ENCODE results near the gene PRICKLE2.

- TF ChIP-seq, protein P1, sequence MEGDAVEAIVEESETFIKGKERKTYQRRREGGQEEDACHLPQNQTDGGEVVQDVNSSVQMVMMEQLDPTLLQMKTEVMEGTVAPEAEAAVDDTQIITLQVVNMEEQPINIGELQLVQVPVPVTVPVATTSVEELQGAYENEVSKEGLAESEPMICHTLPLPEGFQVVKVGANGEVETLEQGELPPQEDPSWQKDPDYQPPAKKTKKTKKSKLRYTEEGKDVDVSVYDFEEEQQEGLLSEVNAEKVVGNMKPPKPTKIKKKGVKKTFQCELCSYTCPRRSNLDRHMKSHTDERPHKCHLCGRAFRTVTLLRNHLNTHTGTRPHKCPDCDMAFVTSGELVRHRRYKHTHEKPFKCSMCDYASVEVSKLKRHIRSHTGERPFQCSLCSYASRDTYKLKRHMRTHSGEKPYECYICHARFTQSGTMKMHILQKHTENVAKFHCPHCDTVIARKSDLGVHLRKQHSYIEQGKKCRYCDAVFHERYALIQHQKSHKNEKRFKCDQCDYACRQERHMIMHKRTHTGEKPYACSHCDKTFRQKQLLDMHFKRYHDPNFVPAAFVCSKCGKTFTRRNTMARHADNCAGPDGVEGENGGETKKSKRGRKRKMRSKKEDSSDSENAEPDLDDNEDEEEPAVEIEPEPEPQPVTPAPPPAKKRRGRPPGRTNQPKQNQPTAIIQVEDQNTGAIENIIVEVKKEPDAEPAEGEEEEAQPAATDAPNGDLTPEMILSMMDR (IDR thresholded peaks at IDR 0.05): no peak
- TF ChIP-seq POLR2A (IDR thresholded peaks at IDR 0.05): no peak
Measured at GRCh38 chr3:64251019-64251418, 25.8 kb upstream of the PRICKLE2 start.
